ENCODE data around the gene PPP1R13B.

DNA sequence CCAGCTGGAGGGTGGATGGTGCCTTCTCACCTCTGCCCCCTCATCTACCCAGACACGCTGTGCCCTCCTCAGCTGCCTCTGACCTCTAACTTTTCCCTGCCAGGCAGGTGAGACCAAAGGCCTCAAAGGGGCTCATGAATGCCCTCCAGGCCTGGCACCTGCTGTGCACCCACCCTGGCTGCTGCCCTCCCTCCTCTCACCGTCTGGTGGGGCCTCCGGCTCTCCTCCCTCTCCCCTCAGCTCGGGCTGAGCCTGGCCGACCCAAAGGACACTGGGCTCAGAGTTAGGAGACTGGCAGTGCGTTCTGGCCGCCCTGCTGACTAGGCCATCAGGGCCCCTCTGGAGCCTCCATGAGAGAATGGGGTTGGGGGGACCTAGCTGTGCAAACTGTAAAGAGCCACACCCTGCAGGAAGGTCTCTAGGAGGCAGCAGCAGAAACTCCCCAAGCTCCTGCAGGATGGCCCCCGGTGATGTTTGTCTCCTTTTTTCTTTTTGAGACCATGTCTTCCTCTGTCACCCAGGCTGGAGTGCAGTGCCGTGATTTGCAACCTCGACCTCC, 40.3 kb upstream of the PPP1R13B start:
- TF ChIP-seq, protein P1, sequence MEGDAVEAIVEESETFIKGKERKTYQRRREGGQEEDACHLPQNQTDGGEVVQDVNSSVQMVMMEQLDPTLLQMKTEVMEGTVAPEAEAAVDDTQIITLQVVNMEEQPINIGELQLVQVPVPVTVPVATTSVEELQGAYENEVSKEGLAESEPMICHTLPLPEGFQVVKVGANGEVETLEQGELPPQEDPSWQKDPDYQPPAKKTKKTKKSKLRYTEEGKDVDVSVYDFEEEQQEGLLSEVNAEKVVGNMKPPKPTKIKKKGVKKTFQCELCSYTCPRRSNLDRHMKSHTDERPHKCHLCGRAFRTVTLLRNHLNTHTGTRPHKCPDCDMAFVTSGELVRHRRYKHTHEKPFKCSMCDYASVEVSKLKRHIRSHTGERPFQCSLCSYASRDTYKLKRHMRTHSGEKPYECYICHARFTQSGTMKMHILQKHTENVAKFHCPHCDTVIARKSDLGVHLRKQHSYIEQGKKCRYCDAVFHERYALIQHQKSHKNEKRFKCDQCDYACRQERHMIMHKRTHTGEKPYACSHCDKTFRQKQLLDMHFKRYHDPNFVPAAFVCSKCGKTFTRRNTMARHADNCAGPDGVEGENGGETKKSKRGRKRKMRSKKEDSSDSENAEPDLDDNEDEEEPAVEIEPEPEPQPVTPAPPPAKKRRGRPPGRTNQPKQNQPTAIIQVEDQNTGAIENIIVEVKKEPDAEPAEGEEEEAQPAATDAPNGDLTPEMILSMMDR (IDR thresholded peaks at IDR 0.05; ENCODE audit: low read length) = no peak
- no peak for TF ChIP-seq EZH2 (IDR thresholded peaks at IDR 0.05; ENCODE audit: borderline replicate concordance, low read length)
